Osteocyte (in vitro differentiated cells): ENCODE data around the gene SVBP. TPM values are rescaled to one million over a fixed set of nuclear protein-coding genes. Genes with fewer than 3 reads are reported as not detected.
"Not testable (repeated sequence)": the region's sequence is repeated elsewhere in the genome, so short reads cannot be mapped to it uniquely, and the experiment has no call there.

Experiments
- DNase-seq: peaks from one replicate; pipeline ENCODE4 v3.0.0; 2021; ENCODE audit warnings: mixed read lengths; ENCODE audit not compliant: unreplicated experiment; ENCODE audit errors: extremely low spot score
- H3K27ac Mint-ChIP-seq: one replicate; pipeline ENCODE4 v1.8.0; 2021; ENCODE audit warnings: mild to moderate bottlenecking, mixed read lengths; ENCODE audit not compliant: unreplicated experiment
- H3K27me3 Mint-ChIP-seq: one replicate; pipeline ENCODE4 v1.8.0; 2021; ENCODE audit warnings: mixed read lengths; ENCODE audit not compliant: unreplicated experiment
- H3K36me3 Mint-ChIP-seq: one replicate; pipeline ENCODE4 v1.8.0; 2021; ENCODE audit warnings: mixed read lengths; ENCODE audit not compliant: unreplicated experiment
- H3K4me1 Mint-ChIP-seq: one replicate; pipeline ENCODE4 v1.8.0; 2021; ENCODE audit warnings: mixed read lengths; ENCODE audit not compliant: unreplicated experiment
- H3K4me3 Mint-ChIP-seq: one replicate; pipeline ENCODE4 v1.8.0; 2021; ENCODE audit warnings: mild to moderate bottlenecking, moderate library complexity, mixed read lengths; ENCODE audit not compliant: unreplicated experiment
- H3K9me3 Mint-ChIP-seq: one replicate; pipeline ENCODE4 v1.8.0; 2021; ENCODE audit warnings: mixed read lengths; ENCODE audit not compliant: unreplicated experiment
- total RNA-seq: library from RNA; stranded (reverse); gene quantifications from 2 replicates; pipeline ENCODE4 v1.2.1, GENCODE V29; 2021
- TF ChIP-seq, protein P1 (sequence below): fragments of 200-600 bp; sonication (generic); IDR thresholded peaks from 2 replicates; pipeline ENCODE4 v1.5.0; 2021; ENCODE audit warnings: antibody characterized with exemption, mild to moderate bottlenecking, moderate library complexity

Gene SVBP
- total RNA-seq, 1 donor from 2014 or later, result 36.8 TPM

DNA sequence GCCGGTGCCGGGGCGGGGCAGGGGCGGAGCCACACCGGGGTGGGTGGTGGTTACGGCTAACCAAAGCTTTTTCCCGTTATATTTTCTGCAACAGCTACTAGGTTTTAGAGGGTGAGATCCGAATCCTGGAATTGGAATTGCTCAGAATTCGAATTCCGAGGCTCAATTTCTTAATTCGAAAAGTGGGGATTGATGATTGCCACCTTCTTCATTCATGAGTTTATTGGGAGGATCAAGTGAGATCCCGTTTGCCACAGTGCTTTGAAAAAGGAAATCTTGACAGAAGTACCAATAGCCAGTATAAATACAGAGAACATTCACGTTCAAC, 207 bp upstream of the SVBP start:
- peak overlapping the region; percentile 76 for H3K4me3 Mint-ChIP-seq
- no peaks in the 10 kb centered on the region for H3K27me3 Mint-ChIP-seq
- H3K4me1 Mint-ChIP-seq, result peaks cover 32% of the 10 kb centered on the region
- DNase-seq, result no peak
- peak overlapping the region; percentile 28 for H3K27ac Mint-ChIP-seq
- TF ChIP-seq, protein P1, sequence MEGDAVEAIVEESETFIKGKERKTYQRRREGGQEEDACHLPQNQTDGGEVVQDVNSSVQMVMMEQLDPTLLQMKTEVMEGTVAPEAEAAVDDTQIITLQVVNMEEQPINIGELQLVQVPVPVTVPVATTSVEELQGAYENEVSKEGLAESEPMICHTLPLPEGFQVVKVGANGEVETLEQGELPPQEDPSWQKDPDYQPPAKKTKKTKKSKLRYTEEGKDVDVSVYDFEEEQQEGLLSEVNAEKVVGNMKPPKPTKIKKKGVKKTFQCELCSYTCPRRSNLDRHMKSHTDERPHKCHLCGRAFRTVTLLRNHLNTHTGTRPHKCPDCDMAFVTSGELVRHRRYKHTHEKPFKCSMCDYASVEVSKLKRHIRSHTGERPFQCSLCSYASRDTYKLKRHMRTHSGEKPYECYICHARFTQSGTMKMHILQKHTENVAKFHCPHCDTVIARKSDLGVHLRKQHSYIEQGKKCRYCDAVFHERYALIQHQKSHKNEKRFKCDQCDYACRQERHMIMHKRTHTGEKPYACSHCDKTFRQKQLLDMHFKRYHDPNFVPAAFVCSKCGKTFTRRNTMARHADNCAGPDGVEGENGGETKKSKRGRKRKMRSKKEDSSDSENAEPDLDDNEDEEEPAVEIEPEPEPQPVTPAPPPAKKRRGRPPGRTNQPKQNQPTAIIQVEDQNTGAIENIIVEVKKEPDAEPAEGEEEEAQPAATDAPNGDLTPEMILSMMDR, result no peak
- peaks cover 9% of the 10 kb centered on the region for H3K36me3 Mint-ChIP-seq
- H3K9me3 Mint-ChIP-seq, result no peaks in the 10 kb centered on the region

DNA sequence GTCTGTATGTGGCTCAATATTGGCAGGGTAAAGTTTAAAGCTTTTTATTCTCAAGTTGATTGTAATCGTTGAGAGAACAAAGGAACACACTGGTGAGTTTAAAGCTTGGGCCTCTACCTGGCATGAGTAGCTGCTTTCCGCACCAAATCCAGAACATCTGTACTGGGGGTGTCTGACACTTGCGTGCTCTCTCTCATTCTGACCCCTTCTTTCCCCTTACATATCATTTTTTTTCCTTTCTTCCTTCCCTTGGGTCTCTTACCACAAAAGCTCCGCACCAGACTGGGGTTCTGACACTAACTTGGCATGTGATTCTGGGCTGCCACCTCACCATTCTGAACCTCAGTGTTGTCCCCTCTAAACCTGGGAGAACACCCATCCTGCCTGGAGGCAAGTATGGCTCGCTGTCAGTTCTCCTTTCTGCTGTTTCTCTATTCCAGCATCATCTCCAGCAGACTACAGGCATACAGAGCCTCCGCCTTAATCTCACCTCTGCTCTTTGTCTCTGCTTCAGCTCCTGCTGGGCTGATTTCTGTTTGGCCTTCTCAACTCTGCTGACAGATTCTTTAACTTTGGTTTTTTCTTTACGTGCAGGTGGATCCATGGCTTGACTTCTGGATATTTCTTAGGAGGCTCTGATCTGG, 1.1 kb downstream of the SVBP start:
- Mint-ChIP-seq H3K9me3 (no peaks in the 10 kb centered on the region), H3K4me1 (peaks cover 29% of the 10 kb centered on the region), H3K36me3 (peaks cover 11% of the 10 kb centered on the region), H3K4me3 (peak overlapping the region; percentile 84), H3K27ac (peak overlapping the region; percentile 88), H3K27me3 (no peaks in the 10 kb centered on the region)
- TF ChIP-seq, protein P1, result no peak
- no peak for DNase-seq

DNA sequence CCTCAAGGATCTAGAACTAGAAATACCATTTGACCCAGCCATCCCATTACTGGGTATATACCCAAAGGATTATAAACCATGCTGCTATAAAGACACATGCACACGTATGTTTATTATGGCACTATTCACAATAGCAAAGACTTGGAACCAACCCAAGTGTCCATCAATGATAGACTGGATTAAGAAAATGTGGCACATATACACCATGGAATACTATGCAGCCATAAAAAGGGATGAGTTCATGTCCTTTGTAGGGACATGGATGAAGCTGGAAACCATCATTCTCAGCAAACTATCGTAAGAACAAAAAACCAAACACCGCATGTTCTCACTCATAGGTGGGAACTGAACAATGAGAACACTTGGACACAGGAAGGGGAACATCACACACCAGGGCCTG, 2.4 kb downstream of the SVBP start:
- H3K4me3 Mint-ChIP-seq, H3K27ac Mint-ChIP-seq, DNase-seq, H3K9me3 Mint-ChIP-seq, H3K27me3 Mint-ChIP-seq: not testable (repeated sequence)
- Mint-ChIP-seq H3K4me1 (peaks cover 25% of the 10 kb centered on the region), H3K36me3 (peaks cover 15% of the 10 kb centered on the region)

DNA sequence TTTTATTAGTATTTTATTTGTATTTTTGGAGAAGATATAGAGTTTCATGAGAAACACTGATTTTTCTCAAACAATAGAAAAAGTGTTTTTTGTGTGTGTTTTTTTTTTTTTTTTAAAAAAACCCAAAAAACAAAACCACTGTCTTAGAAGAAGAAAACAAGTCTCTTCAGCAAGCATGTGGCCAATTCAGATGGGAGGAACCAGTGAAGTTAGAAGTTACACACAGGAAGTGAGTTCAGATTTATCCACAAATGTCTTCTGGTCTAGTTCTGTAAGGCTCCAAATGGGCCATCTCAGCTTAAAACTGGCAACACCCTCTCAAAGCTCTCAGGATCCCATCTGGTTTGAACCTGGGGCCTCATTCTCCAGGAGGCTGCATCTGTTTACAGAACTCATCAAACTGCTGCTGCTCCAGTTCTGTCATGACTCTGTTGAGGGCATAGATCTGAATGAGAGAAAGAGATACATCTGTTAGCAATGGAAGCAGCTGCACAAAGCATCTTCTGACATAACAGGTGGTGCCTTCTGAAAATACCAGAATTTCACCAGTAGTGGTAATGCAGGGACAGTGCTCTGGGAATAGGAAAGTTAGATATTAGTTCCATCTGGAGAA, 10.0 kb downstream of the SVBP start:
- H3K4me3 Mint-ChIP-seq, result no peak overlapping the region
- H3K36me3 Mint-ChIP-seq, result peaks cover 43% of the 10 kb centered on the region
- H3K9me3 Mint-ChIP-seq, result no peaks in the 10 kb centered on the region
- H3K4me1 Mint-ChIP-seq, result no peaks in the 10 kb centered on the region
- TF ChIP-seq, protein P1, result no peak
- no peaks in the 10 kb centered on the region for H3K27me3 Mint-ChIP-seq
- no peak for DNase-seq
- no peak overlapping the region for H3K27ac Mint-ChIP-seq

DNA sequence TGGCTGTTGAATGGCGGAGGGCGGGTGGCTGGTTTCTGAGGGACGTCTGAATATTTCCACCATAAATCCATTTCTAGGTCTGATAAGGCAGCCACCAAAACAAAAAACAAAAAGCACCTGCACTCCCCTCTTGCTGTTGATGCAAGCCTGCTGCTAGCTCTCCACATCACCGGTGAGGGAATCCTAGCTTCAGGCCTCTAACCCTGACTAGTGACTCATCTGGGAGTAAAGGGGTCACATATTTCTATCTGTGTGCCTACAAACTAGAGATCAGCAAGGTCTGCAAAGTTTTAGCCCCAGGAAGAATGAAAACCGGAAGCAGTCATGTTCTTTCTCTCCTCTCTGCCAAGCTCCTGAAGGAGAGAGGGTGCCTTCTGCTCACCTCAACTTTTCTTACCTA, 10.6 kb downstream of the SVBP start:
- Mint-ChIP-seq H3K27ac (no peak overlapping the region), H3K36me3 (peaks cover 43% of the 10 kb centered on the region), H3K4me3 (no peak overlapping the region), H3K27me3 (no peaks in the 10 kb centered on the region), H3K9me3 (no peaks in the 10 kb centered on the region), H3K4me1 (no peaks in the 10 kb centered on the region)
- TF ChIP-seq, protein P1, result no peak
- DNase-seq, result no peak
